Central memory CD4-positive, alpha-beta T cell (primary cell): ENCODE data around the gene PLCH1.

Source experiments
- DNase-seq: peaks from one replicate; pipeline ENCODE4 v3.0.0; 2022

Gene PLCH1

GRCh38 chr3:155449613-155450267 is 295.1 kb downstream of the PLCH1 start:
- DNase-seq, result no peak

GRCh38 chr3:155448531-155448930 is 296.3 kb downstream of the PLCH1 start:
- DNase-seq, result no peak

GRCh38 chr3:155446366-155446765 is 298.5 kb downstream of the PLCH1 start:
- DNase-seq, result no peak

- DNase-seq, result no peak
These were observed 300.1 kb downstream of the PLCH1 start for GRCh38 chr3:155444771-155445170.

- DNase-seq, result no peak
These were observed 301.1 kb downstream of the PLCH1 start for GRCh38 chr3:155443815-155444214.

- no peak for DNase-seq
These were observed 302.8 kb downstream of the PLCH1 start for GRCh38 chr3:155442072-155442471.

GRCh38 chr3:155441506-155441905 is 303.4 kb downstream of the PLCH1 start:
- DNase-seq, result no peak

- no peak for DNase-seq
These were observed 303.8 kb downstream of the PLCH1 start for GRCh38 chr3:155441026-155441425.

- no peak for DNase-seq
These were observed 309.1 kb downstream of the PLCH1 start for GRCh38 chr3:155435821-155436220.

- no peak for DNase-seq
These were observed 312.9 kb downstream of the PLCH1 start for GRCh38 chr3:155431856-155432570.

- no peak for DNase-seq
These were observed 316.3 kb downstream of the PLCH1 start for GRCh38 chr3:155428563-155428962.

- no peak for DNase-seq
These were observed 318.2 kb downstream of the PLCH1 start for GRCh38 chr3:155426524-155427230.

GRCh38 chr3:155425396-155425795 is 319.5 kb downstream of the PLCH1 start:
- DNase-seq, result no peak

GRCh38 chr3:155424323-155424710 is 320.6 kb downstream of the PLCH1 start:
- no peak for DNase-seq

- no peak for DNase-seq
These were observed 321.1 kb downstream of the PLCH1 start for GRCh38 chr3:155423526-155424322.

- DNase-seq, result no peak
These were observed 323.9 kb downstream of the PLCH1 start for GRCh38 chr3:155420881-155421486.

GRCh38 chr3:155420406-155420805 is 324.5 kb downstream of the PLCH1 start:
- no peak for DNase-seq

GRCh38 chr3:155418407-155418806 is 326.5 kb downstream of the PLCH1 start:
- DNase-seq, result no peak

- DNase-seq, result no peak
These were observed 327.8 kb downstream of the PLCH1 start for GRCh38 chr3:155417119-155417517.

- no peak for DNase-seq
These were observed 328.3 kb downstream of the PLCH1 start for GRCh38 chr3:155416500-155417118.

GRCh38 chr3:155412904-155413303 is 332.0 kb downstream of the PLCH1 start:
- no peak for DNase-seq
